Panc1 (cell line): ENCODE measurements around the gene C10orf105. TPM values are rescaled to one million over a fixed set of nuclear protein-coding genes. Genes with fewer than 3 reads are reported as not detected.

Source experiments
- ATAC-seq: fragments of 200-7000 bp; cut with Tn5 transposase; 2 replicates; pipeline ENCODE4 v1.9.1; 2020; ENCODE audit warnings: mild to moderate bottlenecking, moderate library complexity
- BruUV-seq: library from RNA; stranded (reverse); fragments of 400-500 nt; replicated peaks from 2 replicates; lab custom pipeline; 2021; lab: Mats Ljungman, UMichigan
- CTCF ChIA-PET: fragments of 300-600 bp; sonication (Branson Sonifier 250); formaldehyde crosslinking; loops from one replicate; lab custom pipeline; 2022; ENCODE audit warnings: antibody characterized with exemption; lab: Charles Lee
- POLR2A ChIA-PET: fragments of 300-600 bp; sonication (Branson Sonifier 250); formaldehyde crosslinking; loops from one replicate; lab custom pipeline; 2022; ENCODE audit warnings: antibody characterized with exemption; lab: Charles Lee
- DNase-seq: peaks from one replicate; pipeline ENCODE4 v3.0.0-alpha.2; 2010; ENCODE audit warnings: low read depth, low spot score
- H3K27ac ChIP-seq: 2 replicates; pipeline ENCODE4 v1.5.1; 2011; ENCODE audit warnings: mild to moderate bottlenecking, low read length, inconsistent platforms
- H3K27me3 ChIP-seq: fragments of 200-500 bp; sonication (Bioruptor generic); 2 replicates; pipeline ENCODE4 v1.6.0; 2014; ENCODE audit warnings: low read length, inconsistent platforms; ENCODE audit not compliant: control insufficient read depth, insufficient read depth
- H3K36me3 ChIP-seq: fragments of 200-500 bp; sonication (Bioruptor generic); 2 replicates; pipeline ENCODE4 v1.5.1; 2014; ENCODE audit warnings: inconsistent platforms, mild to moderate bottlenecking, low read length, moderate library complexity; ENCODE audit not compliant: control insufficient read depth, insufficient read depth
- H3K4me1 ChIP-seq: 2 replicates; pipeline ENCODE4 v1.5.1; 2011; ENCODE audit warnings: inconsistent platforms, mild to moderate bottlenecking, low read length, moderate library complexity; ENCODE audit not compliant: control insufficient read depth, insufficient read depth
- H3K4me3 ChIP-seq, 2 experiments: 2 replicates each; pipeline ENCODE4 v1.5.1; 2011 to 2012; ENCODE audit warnings: low read depth in 2 of 2, low read length in 2 of 2, mild to moderate bottlenecking in 2 of 2, inconsistent platforms in 1 of 2, moderate library complexity in 1 of 2
- H3K9me3 ChIP-seq: fragments of 200-500 bp; sonication (Bioruptor generic); 2 replicates; pipeline ENCODE4 v1.5.1; 2014; ENCODE audit warnings: low read depth, mild to moderate bottlenecking, inconsistent platforms, low read length, moderate library complexity; ENCODE audit not compliant: control insufficient read depth, insufficient read depth
- CTCF ChIP-seq: fragments of 450-650 bp; IDR thresholded peaks from 2 replicates; pipeline ENCODE4 v1.5.1; 2017; ENCODE audit warnings: mild to moderate bottlenecking
- POLR2AphosphoS5 ChIP-seq: IDR thresholded peaks from 2 replicates; pipeline ENCODE4 v1.6.1; 2012; ENCODE audit warnings: mild to moderate bottlenecking, low read depth, low read length, moderate library complexity
- REST ChIP-seq, 2 experiments: IDR thresholded peaks; 2 replicates each; pipeline ENCODE4 v1.6.1; 2011 to 2012; ENCODE audit warnings: low read depth in 2 of 2, control low read depth in 1 of 2, low read length in 1 of 2, mild to moderate bottlenecking in 1 of 2, moderate library complexity in 1 of 2; ENCODE audit not compliant: insufficient read depth in 1 of 2
- SIN3A ChIP-seq: IDR thresholded peaks from 2 replicates; pipeline ENCODE4 v1.6.1; 2012; ENCODE audit warnings: low read depth, mild to moderate bottlenecking, low read length, moderate library complexity, borderline replicate concordance; ENCODE audit not compliant: insufficient read depth
- TCF7L2 ChIP-seq: IDR thresholded peaks from 2 replicates; pipeline ENCODE4 v1.6.1; 2011; ENCODE audit warnings: mild to moderate bottlenecking, low read depth, low read length, inconsistent platforms
- in situ Hi-C: cut with HindIII; loops from 2 replicates; pipeline ENCODE4 v1.10.0; 2016; ENCODE audit warnings: low sequenced_read_pairs, low pct_unique_long_range_greater_than_20kb
- intact Hi-C: fragments of 100-400 bp; cut with micrococcal nuclease; formaldehyde crosslinking; loops from one replicate; pipeline ENCODE4 v1.10.0; 2022; ENCODE audit not compliant: unreplicated experiment
- total RNA-seq: library from RNA; stranded (reverse); gene quantifications from one replicate; pipeline ENCODE4 v1.2.1, GENCODE V29; 2021; ENCODE audit not compliant: unreplicated experiment

Gene C10orf105
- total RNA-seq, 1 experiment from 2014 or later = not detected

GRCh38 chr10:71708897-71709882 is 10.4 kb downstream of the C10orf105 start:
- in situ Hi-C loops = no loop called here
- Histone ChIP-seq H3K36me3 (no peaks in the 10 kb centered on the region), H3K9me3 (no peaks in the 10 kb centered on the region), H3K27ac (no peak overlapping the region), H3K4me3 (no peak overlapping the region), H3K27me3 (no peaks in the 10 kb centered on the region), H3K4me1 (peaks cover 9% of the 10 kb centered on the region)
- TF ChIP-seq REST (IDR thresholded peaks at IDR 0.05; ENCODE audit: insufficient read depth in 1 of 2, low read depth in 2 of 2, low read length in 1 of 2) = no peak
- TF ChIP-seq SIN3A = no peak
- TF ChIP-seq TCF7L2 = no peak
- TF ChIP-seq POLR2AphosphoS5 = no peak
- no peak for TF ChIP-seq CTCF
- intact Hi-C loops = loop anchor here (10.0 kb wide), 1 partner anchor 106 kb away; no protein-coding TSS in a partner anchor
- BruUV-seq = no TSS peak
- ATAC-seq (no peak), DNase-seq (no peak)
- CTCF ChIA-PET = interaction anchor here (0.5 to 2.5 kb wide), 11 partner anchors 10 to 424 kb away, joined by 3 to 12 read pairs (median 6); partner anchors contain the start of genes CDH23 and SLC29A3
- POLR2A ChIA-PET = no interaction called here

GRCh38 chr10:71708301-71708703 is 11.3 kb downstream of the C10orf105 start:
- H3K36me3 ChIP-seq = no peaks in the 10 kb centered on the region
- no peaks in the 10 kb centered on the region for H3K27me3 ChIP-seq
- peak; percentile 69; the same call in 1 of the 2 replicates for ATAC-seq
- ChIA-PET POLR2A (no interaction called here), CTCF (interaction anchor here (0.6 to 2.5 kb wide), 14 partner anchors 10 to 423 kb away, joined by 3 to 12 read pairs (median 5); partner anchors contain the start of genes CDH23 and SLC29A3)
- H3K4me3 ChIP-seq = no peak overlapping the region
- H3K27ac ChIP-seq = no peak overlapping the region
- peak; percentile 35 for DNase-seq
- TF ChIP-seq POLR2AphosphoS5 (no peak), REST (IDR thresholded peaks at IDR 0.05; ENCODE audit: insufficient read depth in 1 of 2, low read depth in 2 of 2, low read length in 1 of 2) (no peak), TCF7L2 (no peak), CTCF (peak; percentile 94), SIN3A (no peak)
- intact Hi-C loops (loop anchor here (10.0 kb wide), 1 partner anchor 106 kb away; no protein-coding TSS in a partner anchor), in situ Hi-C loops (no loop called here)
- BruUV-seq = no TSS peak
- no peaks in the 10 kb centered on the region for H3K9me3 ChIP-seq
- H3K4me1 ChIP-seq = peaks cover 3% of the 10 kb centered on the region
